ENCODE measurements around the gene PRXL2B.
"Not testable (repeated sequence)": the region's sequence is repeated elsewhere in the genome, so short reads cannot be mapped to it uniquely, and the experiment has no call there.

The PRXL2B gene

DNA sequence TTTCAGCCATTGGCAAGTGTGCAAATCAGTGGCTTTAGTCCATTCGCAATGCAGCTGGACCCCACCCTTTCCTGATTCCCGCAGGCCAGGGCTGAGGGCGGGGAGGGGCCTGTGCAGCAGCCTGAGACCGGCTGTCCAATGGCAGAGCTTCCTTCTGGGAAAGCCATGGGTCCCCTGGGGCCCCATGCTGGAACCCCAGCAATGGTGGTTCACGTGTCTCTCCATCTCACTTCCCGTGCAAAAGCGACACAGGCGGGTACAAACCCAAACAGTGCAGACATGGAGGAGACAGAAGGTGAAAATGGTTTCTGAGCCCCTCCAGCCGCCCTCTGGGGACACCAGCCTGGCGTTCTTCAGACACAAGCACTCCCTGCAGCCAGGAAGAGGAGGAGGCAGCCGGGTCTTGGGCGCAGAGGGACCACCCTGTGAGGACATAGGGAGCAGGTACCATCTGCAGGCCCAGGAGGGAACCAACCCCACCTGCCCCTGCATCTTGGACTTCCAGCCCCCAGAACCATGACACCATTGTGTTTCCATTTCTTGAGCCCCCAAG is 36.2 kb upstream of the PRXL2B start:
- not testable (repeated sequence) for DNase-seq (ENCODE audit: low spot score)

DNA sequence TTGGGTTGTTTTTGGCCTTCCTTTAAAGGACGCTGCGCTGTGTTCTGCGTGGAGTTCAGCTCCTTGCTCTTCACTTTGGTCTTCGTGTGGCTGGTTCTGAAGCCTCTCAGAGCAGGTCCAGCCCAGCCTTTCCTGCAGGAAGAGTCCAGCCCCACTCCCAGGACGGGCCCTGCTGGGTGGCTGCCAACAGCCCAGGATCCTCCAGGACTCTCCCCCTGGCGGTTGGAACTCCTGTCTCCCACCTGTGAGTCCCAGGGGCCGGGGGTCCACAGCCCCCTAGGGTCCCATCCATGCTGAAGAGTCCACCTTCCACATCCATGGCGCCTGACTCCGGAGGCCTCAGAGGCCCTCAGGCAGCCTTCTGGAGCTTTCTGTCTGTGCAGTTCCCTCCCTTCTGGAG is 35.0 kb upstream of the PRXL2B start:
- DNase-seq (ENCODE audit: low spot score), result not testable (repeated sequence)

DNA sequence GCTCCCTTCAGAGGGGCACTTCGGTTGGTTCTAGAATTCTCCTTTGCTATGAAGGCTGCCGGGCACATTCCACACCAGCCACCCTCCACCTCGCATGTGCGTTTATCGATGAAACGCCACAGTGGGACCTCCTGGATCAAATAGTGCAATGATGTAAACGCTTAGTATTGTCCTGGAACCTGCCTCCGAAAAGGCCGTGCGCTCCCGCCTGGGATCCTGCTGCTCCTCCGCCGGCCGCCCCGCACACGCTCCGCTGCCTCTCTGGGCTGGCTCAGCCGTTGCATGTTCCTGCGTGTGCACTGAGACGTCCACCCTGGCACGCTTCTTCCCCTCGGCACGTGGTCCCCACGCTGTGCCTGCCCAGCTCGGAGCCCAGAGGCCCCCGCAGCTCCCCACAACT is 34.4 kb upstream of the PRXL2B start:
- DNase-seq (ENCODE audit: low spot score), result no peak

DNA sequence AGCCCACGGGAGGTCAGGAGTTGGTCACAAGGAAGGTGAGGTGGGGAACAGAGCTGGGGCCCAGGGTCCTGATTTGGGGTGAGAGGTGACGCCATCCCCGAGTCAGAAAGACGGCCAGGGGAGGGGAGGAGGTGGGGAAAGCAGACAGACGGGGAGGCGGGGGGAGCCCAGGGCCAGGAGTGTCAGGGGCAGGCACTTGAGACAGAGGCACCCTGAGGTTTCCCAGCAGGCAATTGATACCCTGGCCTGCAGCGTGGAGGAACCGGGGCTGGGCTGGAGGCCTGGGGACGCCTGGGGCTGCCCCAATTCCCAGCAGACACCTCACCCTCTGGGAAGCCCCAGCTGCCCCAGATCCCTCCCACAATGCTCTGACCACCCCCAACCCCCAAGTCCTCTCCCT is 33.5 kb upstream of the PRXL2B start:
- not testable (repeated sequence) for DNase-seq (ENCODE audit: low spot score)

DNA sequence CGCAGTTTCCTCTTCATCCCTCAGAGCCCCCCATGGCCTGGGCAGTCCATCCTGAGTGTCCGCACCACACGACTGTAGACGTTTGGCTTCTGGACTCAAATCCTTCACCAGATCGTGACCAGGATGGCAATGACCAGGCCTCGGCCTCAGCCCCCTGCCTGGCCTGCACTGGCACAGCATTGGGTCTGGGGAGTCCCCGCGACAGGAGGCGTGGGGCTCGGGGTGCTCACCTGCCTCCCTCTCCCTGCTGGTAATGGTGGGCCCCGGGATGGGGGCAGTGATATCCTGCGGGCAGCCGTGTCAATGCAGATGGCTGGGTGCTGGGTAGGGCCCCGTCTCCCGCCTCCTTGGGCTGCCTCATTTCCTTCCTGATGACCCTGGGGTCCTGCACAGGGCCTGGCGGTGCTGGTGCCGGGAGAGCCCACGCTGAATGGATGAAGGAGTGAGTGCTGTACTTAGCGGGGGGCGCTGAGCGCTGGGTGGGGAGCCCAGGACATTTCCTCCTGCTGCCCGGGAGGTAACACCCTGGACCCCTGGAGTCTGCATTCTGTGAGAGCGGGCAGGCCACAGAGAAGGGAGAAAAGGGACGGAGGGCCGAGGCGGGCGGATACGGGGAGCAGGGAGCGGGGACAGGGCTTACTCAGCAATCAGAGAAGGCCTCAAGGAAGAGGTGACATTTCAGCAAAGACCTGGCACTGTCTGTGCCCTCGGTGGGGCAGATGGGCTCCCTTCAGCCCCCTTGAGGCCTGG is 32.5 kb upstream of the PRXL2B start:
- DNase-seq (ENCODE audit: low spot score), result no peak

DNA sequence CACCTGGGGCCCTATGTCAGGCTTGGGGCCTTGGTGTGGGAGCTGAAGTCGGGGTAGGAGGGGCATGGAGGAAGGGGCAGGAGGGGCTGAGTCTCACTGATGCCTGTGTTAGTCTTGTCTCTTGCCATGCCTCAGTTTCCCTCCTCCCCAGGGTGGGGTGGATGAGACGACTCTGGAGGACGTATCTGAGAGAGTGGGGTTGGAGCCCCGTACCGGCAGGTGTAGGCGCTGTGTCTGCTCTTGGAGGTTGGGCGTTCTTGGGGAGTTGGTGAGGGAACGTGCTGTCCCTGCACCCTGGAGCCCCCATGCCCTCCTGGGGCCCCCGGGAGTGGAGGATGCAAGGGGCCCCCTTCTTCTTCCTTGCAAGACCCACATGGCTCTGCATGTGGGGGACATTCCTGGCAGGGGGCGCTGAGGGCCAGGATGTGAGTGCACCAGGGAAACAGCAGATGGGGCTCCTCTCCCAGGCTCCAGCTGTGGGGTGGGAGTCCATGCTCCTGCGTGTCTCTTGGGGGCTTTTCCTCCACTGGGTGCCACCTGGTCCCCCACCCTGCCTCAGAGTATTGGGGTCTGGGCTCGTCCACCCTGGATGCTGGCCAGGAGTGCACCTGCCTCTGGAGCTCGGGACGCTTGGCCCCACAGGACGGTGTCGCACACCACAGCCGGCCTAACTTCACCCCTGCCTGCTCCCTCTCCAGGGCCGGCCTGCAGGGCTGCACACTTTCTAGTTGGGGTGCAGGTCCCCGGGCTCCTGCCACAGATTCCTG is 31.8 kb upstream of the PRXL2B start:
- peak; percentile 28 for DNase-seq (ENCODE audit: low spot score)

DNA sequence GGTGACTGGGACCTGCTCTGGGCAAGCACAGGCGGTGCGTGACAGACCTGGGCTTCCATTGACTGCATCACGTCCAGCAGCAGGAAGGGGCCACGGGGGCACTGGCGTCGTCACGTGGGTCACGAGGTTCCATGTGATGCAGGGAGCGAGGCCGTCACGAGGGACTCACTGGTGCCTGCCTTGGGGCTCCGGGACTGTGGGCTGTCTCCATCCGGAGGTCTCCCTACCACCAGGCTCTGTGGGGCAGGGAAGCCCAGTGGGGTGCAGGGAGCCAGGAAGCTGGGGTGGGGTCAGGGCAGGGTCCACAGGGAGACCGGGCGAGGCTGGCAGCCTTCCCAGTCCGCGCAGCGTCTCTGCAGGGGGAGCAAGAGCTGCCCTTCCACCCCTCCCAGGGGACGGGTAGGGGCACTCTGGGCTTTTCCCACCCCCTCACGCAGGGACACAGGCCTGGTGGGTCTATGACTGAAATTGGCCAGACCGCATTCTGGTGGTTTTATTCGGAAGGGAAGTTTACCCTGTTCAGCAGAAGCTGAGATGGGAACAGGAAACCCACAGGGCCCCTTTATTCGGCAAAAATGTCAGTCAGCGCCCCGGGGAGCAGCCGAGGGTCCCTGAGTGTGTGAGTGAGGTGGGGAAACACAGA is 30.8 kb upstream of the PRXL2B start:
- no peak for DNase-seq (ENCODE audit: low spot score)

DNA sequence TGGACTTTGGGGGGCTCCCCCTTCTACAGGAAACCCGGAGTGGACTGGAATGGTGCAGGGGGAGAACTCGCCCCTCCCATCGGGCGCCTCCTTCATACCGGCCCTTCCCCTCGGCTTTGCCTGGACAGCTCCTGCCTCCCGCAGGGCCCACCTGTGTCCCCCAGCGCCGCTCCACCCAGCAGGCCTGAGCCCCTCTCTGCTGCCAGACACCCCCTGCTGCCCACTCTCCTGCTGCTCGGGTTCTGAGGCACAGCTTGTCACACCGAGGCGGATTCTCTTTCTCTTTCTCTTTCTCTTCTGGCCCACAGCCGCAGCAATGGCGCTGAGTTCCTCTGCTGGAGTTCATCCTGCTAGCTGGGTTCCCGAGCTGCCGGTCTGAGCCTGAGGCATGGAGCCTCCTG is 30.3 kb upstream of the PRXL2B start, which contains the start of gene TNFRSF14:
TSS of gene TNFRSF14 (plus strand) at position 95 of the 401 bp plus-strand sequence. CDS start at position 389, 294 bp downstream.
- peak; percentile 25 for DNase-seq (ENCODE audit: low spot score)

DNA sequence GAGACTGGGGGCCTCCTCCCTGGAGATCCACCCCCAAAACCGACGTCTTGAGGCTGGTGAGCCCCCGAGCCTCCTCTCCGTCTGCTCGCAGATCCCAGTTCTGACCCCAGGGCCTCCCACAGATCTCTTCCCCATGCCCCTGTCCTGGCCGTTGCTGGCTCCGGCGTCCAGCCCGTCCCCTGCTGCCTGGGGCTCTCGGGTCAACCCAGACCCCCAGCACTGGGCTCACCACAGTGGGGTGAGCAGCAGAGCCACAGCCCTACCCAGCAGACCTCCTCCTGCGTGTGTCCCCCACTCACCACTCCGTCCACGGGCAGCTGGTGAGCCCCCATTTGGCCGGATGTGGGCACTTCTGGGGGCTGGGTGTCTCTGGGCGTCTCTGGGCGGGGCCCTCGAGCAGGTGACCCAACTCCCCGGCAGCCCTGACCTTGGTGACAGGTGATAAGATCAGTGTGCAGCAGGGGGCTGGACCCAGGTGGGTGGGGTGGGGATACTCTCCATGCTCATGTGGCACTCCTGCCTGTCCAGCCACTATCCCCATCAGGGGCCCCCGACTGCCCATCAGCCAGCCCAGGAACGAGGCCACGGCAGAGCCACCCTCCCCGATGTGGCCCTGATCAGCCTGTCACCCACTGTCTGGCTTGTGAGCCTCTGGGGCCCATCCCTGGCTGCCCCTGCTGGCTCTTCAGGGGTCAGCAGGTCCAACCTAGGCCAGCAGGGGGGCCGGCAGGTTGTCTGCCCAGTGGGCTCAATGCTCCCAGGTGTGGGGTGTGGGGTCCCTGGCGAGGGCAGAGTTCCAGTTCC is 29.7 kb upstream of the PRXL2B start:
- DNase-seq (ENCODE audit: low spot score), result no peak

DNA sequence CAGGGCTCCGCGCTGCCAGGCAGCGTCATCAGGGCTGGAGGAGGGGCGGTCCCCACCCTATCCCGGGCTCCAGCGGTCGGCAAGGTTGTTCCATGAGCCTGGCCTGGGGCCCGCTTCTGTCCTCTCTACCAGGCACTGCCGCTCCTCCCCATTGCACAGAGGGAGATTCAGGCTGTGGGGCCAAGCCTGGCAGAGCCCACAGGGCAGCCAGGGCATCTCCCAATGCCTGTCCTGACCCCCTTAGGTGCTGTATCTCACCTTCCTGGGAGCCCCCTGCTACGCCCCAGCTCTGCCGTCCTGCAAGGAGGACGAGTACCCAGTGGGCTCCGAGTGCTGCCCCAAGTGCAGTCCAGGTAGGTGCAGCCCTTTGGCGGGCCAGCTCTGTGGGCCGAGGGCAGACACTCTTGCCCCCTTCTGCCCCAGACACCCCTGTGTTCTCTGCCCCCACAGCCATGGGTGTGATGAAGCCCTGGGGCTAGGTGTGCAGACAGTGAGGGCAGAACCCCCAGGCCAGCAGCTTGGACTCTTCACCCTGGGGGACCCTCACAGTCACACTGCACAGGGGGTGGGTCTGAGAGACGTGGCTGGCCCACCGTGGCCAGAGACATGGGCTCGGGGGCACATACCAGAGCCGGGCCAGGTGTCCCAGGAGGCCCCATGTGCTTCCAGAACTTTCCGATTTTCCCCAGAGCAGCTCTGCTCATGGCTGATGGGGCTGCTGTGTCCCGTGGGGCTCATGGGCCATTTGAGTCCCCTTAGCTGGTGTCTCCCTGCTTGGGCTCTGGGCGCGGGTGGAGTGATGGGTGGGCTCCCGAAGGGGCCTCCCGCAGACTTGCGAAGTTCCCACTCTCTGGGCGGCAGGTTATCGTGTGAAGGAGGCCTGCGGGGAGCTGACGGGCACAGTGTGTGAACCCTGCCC is 28.8 kb upstream of the PRXL2B start:
- DNase-seq (ENCODE audit: low spot score), result no peak

DNA sequence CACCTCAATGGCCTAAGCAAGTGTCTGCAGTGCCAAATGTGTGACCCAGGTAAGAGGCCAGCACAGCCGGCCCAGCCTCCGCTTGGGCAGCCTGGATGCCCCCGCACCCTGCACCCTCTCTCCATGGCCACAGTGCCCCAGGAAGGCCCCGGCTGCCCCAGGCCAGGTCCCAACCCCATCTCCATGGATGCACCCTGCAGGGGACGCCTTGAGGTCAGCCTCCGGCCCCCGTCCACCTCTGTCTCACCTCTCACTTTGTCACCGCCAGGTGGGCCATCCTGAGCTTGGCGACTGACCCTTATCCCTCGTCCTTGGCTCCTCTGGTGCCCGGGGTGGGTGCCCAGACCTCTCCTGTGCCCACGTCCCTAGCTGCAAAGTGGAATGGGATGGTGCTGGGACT is 28.2 kb upstream of the PRXL2B start:
- DNase-seq (ENCODE audit: low spot score), result no peak

DNA sequence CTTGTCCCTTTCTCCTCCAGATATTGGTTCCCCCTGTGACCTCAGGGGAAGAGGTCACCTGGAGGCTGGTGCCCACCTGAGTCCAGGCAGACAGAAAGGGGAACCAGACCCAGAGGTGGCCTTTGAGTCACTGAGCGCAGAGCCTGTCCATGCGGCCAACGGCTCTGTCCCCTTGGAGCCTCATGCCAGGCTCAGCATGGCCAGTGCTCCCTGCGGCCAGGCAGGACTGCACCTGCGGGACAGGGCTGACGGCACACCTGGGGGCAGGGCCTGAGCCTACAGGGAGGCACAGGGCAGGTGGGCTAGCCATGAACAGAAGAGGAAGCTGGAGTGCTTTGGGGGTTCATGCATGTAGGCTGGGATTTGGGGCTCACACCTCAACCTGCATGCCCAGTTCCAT is 27.7 kb upstream of the PRXL2B start:
- no peak for DNase-seq (ENCODE audit: low spot score)

DNA sequence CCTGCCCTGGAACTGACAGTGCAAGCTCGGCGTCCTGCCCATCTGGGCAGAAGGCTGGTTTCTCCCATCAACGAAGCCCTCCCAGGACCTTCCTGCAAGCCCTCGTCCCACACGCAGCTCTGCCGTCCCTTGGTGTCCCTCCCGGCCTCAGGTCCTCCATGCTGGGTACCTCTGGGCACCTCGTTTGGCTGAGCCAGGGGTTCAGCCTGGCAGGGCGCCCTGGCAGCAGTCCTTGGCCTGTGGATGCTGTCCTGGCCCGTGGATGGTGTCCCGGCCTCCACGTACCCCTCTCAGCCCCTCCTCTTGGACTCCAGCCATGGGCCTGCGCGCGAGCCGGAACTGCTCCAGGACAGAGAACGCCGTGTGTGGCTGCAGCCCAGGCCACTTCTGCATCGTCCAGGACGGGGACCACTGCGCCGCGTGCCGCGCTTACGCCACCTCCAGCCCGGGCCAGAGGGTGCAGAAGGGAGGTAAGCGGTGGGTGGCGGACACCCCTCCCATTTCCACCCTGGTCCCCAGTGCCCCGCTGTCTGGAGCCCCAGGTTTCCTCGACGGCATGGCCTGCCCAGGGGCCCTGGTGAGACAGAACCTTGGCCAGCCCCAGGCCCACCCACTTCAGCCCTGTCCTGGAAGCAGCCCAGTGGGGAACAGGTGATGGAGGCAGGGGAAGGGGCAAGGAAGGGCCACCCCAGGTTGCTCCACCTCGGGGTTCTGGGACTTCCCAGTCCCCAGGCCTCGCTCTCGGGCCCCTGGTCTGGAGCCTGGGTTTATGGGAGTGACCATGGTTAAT is 26.9 kb upstream of the PRXL2B start:
- no peak for DNase-seq (ENCODE audit: low spot score)

DNA sequence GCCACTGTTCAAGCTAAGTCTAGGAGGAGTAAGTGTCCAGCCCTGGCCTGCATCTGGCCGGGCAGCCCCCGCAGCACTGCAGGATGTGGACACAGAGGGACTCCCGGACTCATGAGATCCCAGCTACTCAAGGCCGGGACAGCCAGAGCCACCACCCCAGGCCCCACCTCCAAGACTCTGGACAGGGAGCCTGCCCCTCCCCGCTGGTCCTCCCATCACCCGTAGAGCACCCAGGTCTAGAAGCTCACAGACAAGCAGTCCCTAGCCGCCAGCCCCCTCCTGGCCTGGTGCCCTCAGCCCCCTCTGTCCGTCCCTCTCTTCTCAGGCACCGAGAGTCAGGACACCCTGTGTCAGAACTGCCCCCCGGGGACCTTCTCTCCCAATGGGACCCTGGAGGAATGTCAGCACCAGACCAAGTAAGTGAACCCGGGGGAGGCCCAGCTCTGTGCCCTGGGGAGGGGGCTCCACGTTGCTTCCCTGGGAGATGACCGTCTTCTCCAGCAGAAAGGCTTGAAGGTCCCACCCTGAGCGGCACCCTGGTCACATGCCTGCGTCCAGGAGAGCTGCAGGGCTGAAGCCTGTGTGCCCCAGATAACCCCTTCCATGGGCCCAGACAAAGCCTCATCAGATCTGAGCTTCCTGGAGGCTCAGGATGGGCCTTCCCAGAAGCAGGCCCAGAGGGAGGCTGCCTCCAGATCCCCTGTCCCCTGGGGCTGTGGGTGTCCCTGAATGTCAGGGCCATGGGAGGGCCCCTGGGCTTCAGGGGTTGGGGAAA is 26.1 kb upstream of the PRXL2B start:
- no peak for DNase-seq (ENCODE audit: low spot score)

DNA sequence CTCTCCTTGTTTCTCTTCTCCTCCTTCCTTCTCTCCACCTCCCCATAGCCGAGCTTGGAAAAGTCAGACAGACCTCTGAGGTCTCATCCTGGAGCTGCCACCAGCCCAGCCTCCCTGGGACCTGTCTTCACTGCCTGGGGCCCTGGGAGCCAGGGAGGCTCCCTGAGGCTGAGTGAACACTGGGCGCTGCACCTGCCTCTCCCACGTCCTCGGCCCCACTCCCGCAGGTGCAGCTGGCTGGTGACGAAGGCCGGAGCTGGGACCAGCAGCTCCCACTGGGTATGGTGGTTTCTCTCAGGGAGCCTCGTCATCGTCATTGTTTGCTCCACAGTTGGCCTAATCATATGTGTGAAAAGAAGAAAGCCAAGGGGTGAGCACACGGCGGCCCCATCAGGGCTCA is 25.1 kb upstream of the PRXL2B start:
- no peak for DNase-seq (ENCODE audit: low spot score)

DNA sequence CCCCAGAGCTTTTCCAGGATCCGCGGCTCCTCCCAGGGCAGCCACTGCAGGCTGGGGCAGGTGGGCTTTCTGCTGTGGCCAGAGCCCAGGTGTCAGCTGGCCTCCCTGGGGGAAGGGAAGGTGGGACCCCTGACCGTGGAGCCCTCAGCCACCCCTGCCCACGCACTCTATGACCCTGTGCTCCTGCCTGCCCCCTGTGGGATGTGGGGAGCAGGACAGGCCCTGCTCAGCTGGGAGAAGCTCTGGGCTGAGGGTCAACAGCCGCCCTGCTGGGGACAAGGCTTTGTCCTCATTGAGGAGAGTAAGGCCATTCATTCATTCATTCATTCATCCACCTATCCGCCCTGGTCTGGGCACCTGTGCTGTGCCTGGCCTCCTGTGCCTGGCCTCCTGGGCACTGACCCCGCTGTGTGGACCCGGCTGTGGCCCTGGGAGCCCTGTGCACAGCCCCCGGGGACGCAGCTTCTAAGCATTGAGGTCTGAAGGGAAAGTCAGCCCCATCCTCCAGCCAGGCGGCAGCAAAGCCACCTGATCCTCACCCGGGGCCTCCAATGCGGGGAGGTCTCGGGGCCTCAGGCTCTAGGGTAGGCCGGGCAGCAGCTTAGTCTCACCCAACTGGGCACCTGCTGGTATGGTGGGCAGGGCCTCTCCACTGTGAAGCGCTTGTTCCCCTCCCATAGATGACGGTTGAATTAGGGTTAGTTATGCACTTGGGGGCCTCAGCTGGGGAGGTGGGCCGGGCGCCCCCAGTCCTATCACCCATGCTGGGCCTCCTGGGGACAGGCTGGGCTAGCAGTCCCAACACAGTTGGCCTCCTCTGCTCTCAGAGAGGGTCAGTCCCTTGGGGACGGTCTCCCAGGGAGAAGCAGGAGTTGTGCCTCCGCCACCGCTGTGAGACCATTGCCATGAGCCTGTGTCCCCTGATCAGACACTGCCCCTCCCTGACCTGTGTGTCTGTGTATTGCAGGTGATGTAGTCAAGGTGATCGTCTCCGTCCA is 24.4 kb upstream of the PRXL2B start:
- no peak for DNase-seq (ENCODE audit: low spot score)

DNA sequence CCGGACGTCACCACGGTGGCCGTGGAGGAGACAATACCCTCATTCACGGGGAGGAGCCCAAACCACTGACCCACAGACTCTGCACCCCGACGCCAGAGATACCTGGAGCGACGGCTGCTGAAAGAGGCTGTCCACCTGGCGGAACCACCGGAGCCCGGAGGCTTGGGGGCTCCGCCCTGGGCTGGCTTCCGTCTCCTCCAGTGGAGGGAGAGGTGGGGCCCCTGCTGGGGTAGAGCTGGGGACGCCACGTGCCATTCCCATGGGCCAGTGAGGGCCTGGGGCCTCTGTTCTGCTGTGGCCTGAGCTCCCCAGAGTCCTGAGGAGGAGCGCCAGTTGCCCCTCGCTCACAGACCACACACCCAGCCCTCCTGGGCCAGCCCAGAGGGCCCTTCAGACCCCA is 23.4 kb upstream of the PRXL2B start:
- no peak for DNase-seq (ENCODE audit: low spot score)
